ENCODE measurements around the gene SRF. TPM values are rescaled to one million over a fixed set of nuclear protein-coding genes. Genes with fewer than 3 reads are reported as not detected.

The SRF gene
- total RNA-seq, 1 donor from 2014 or later: 35.2 TPM

- no peak for TF ChIP-seq CTCF (conservative IDR thresholded peaks at IDR 0.05)
- DNase-seq (ENCODE audit: extremely low spot score, unreplicated experiment): no peak
- Mint-ChIP-seq H3K4me3 (no peak overlapping the region), H3K4me1 (ENCODE audit: unreplicated experiment) (no peaks in the 10 kb centered on the region), H3K36me3 (peaks cover 26% of the 10 kb centered on the region), H3K27ac (no peak overlapping the region), H3K27me3 (no peaks in the 10 kb centered on the region), H3K9me3 (no peaks in the 10 kb centered on the region)
Measured at GRCh38 chr6:43203029-43203717, 32.1 kb downstream of the SRF start.

- no peak overlapping the region for H3K4me3 Mint-ChIP-seq
- no peaks in the 10 kb centered on the region for H3K9me3 Mint-ChIP-seq
- H3K27me3 Mint-ChIP-seq: no peaks in the 10 kb centered on the region
- no peak overlapping the region for H3K27ac Mint-ChIP-seq
- no peaks in the 10 kb centered on the region for H3K4me1 Mint-ChIP-seq (ENCODE audit: unreplicated experiment)
- DNase-seq (ENCODE audit: extremely low spot score, unreplicated experiment): no peak
- TF ChIP-seq CTCF (conservative IDR thresholded peaks at IDR 0.05): no peak
- peaks cover 26% of the 10 kb centered on the region for H3K36me3 Mint-ChIP-seq
Measured at GRCh38 chr6:43203718-43204095, 32.6 kb downstream of the SRF start.

- no peak for DNase-seq (ENCODE audit: extremely low spot score, unreplicated experiment)
- H3K4me1 Mint-ChIP-seq (ENCODE audit: unreplicated experiment): no peaks in the 10 kb centered on the region
- H3K9me3 Mint-ChIP-seq: no peaks in the 10 kb centered on the region
- H3K27ac Mint-ChIP-seq: no peak overlapping the region
- no peak overlapping the region for H3K4me3 Mint-ChIP-seq
- no peak for TF ChIP-seq CTCF (conservative IDR thresholded peaks at IDR 0.05)
- H3K36me3 Mint-ChIP-seq: peaks cover 26% of the 10 kb centered on the region
- no peaks in the 10 kb centered on the region for H3K27me3 Mint-ChIP-seq
Measured at GRCh38 chr6:43204271-43205105, 33.4 kb downstream of the SRF start.

GRCh38 chr6:43205849-43206248 lies 34.8 kb downstream of the SRF start:
- Mint-ChIP-seq H3K9me3 (no peaks in the 10 kb centered on the region), H3K4me3 (no peak overlapping the region), H3K36me3 (peaks cover 22% of the 10 kb centered on the region), H3K27ac (no peak overlapping the region), H3K27me3 (no peaks in the 10 kb centered on the region), H3K4me1 (ENCODE audit: unreplicated experiment) (no peaks in the 10 kb centered on the region)
- no peak for TF ChIP-seq CTCF (conservative IDR thresholded peaks at IDR 0.05)
- DNase-seq (ENCODE audit: extremely low spot score, unreplicated experiment): no peak

GRCh38 chr6:43207286-43207685 lies 36.2 kb downstream of the SRF start:
- no peak for TF ChIP-seq CTCF (conservative IDR thresholded peaks at IDR 0.05)
- no peak overlapping the region for H3K27ac Mint-ChIP-seq
- H3K9me3 Mint-ChIP-seq: no peaks in the 10 kb centered on the region
- H3K27me3 Mint-ChIP-seq: no peaks in the 10 kb centered on the region
- DNase-seq (ENCODE audit: extremely low spot score, unreplicated experiment): no peak
- no peak overlapping the region for H3K4me3 Mint-ChIP-seq
- H3K36me3 Mint-ChIP-seq: peaks cover 18% of the 10 kb centered on the region
- no peaks in the 10 kb centered on the region for H3K4me1 Mint-ChIP-seq (ENCODE audit: unreplicated experiment)

Data from type B pancreatic cell (in vitro differentiated cells).